ENCODE data around the gene CNN1.
"Not testable (repeated sequence)": the region's sequence is repeated elsewhere in the genome, so short reads cannot be mapped to it uniquely, and the experiment has no call there.

The CNN1 gene

DNA sequence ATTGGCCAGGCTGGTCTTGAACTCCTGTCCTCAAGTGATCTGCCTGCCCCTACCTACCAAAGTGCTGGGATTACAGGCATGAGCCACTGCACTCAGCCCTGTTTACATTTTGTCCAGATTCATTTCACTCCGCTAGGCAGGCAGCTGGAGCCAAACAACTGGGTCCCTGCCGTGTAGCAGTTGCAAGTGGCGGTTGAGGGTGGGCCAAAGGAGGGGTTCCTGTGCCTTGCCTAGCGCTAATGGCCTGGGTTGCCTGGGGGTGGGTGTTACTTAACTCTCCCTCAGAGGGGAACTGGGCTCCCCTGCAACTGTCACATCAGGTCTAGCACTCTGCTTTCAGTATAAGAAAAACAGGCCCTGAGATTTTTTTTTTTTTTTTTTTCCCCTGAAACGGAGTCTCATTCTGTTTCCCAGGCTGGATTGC is 31.4 kb downstream of the CNN1 start:
- 92% methylated on average over 2 of the region's 5 CpGs; no CpG with 5 or more reads in 1 of the 2 experiments for WGBS, 2 experiments (ENCODE audit: insufficient coverage in 2 of 2)
- no peak overlapping the region for H3K27ac ChIP-seq (ENCODE audit: low read depth, low read length, severe bottlenecking)

GRCh38 chr19:11573354-11573753 is 34.7 kb downstream of the CNN1 start:
- H3K36me3 ChIP-seq (ENCODE audit: control insufficient read depth, insufficient read depth, low read length); H3K4me1 ChIP-seq (ENCODE audit: control insufficient read depth, insufficient read depth, low read length, poor library complexity, severe bottlenecking); H3K27ac ChIP-seq (ENCODE audit: low read depth, low read length, severe bottlenecking); H3K9me3 ChIP-seq (ENCODE audit: control insufficient read depth, low read length); H3K4me3 ChIP-seq (ENCODE audit: extremely low read depth, insufficient read depth, low read length, poor library complexity, severe bottlenecking): not testable (repeated sequence)
- WGBS, 2 experiments (ENCODE audit: insufficient coverage in 2 of 2) = 92 to 95% methylated on average over 3 to 4 of the region's 6 CpGs

More for the DNA sequence above, 31.4 kb downstream of the CNN1 start:
- Histone ChIP-seq H3K9me3 (ENCODE audit: control insufficient read depth, low read length) (no peaks in the 10 kb centered on the region), H3K4me3 (ENCODE audit: extremely low read depth, insufficient read depth, low read length, poor library complexity, severe bottlenecking) (no peak overlapping the region), H3K4me1 (ENCODE audit: control insufficient read depth, insufficient read depth, low read length, poor library complexity, severe bottlenecking) (no peaks in the 10 kb centered on the region), H3K36me3 (ENCODE audit: control insufficient read depth, insufficient read depth, low read length) (no peaks in the 10 kb centered on the region)

GRCh38 chr19:11573763-11574162 is 35.1 kb downstream of the CNN1 start:
- not testable (repeated sequence) for H3K4me1 ChIP-seq (ENCODE audit: control insufficient read depth, insufficient read depth, low read length, poor library complexity, severe bottlenecking); H3K36me3 ChIP-seq (ENCODE audit: control insufficient read depth, insufficient read depth, low read length); H3K27ac ChIP-seq (ENCODE audit: low read depth, low read length, severe bottlenecking); H3K4me3 ChIP-seq (ENCODE audit: extremely low read depth, insufficient read depth, low read length, poor library complexity, severe bottlenecking); H3K9me3 ChIP-seq (ENCODE audit: control insufficient read depth, low read length)
- 69 to 79% methylated on average over 3 to 4 of the region's 4 CpGs for WGBS, 2 experiments (ENCODE audit: insufficient coverage in 2 of 2)

DNA sequence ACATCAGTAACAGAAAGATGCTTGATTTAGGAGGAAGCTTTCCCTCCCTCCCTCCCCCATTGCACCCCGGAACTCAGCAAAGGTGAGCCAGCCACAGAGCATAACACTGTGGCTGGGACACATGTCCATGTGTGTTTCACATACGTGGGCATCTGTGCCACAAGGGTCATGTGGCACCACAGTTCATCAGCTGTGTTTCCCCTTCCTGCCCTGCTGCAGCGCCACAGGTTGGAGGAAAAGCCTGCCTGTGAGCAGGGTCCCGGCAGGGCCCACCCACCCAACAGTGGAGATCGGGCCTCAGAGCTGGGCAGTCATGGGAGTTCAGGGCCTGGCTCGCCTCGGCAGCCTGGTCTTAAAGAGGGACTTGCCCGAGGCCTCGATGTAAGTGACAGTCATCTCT is 36.0 kb downstream of the CNN1 start:
- Histone ChIP-seq H3K9me3 (ENCODE audit: control insufficient read depth, low read length) (no peaks in the 10 kb centered on the region), H3K36me3 (ENCODE audit: control insufficient read depth, insufficient read depth, low read length) (no peaks in the 10 kb centered on the region), H3K4me3 (ENCODE audit: extremely low read depth, insufficient read depth, low read length, poor library complexity, severe bottlenecking) (no peak overlapping the region), H3K27ac (ENCODE audit: low read depth, low read length, severe bottlenecking) (no peak overlapping the region), H3K4me1 (ENCODE audit: control insufficient read depth, insufficient read depth, low read length, poor library complexity, severe bottlenecking) (no peaks in the 10 kb centered on the region)
- 95 to 98% methylated on average over 9 of the region's 9 CpGs for WGBS, 2 experiments (ENCODE audit: insufficient coverage in 2 of 2)

GRCh38 chr19:11576227-11576626 is 37.6 kb downstream of the CNN1 start:
- 82 to 89% methylated on average over 13 to 15 of the region's 15 CpGs for WGBS, 2 experiments (ENCODE audit: insufficient coverage in 2 of 2)
- no peaks in the 10 kb centered on the region for H3K9me3 ChIP-seq (ENCODE audit: control insufficient read depth, low read length)
- H3K4me3 ChIP-seq (ENCODE audit: extremely low read depth, insufficient read depth, low read length, poor library complexity, severe bottlenecking) = no peak overlapping the region
- H3K36me3 ChIP-seq (ENCODE audit: control insufficient read depth, insufficient read depth, low read length) = no peaks in the 10 kb centered on the region
- H3K4me1 ChIP-seq (ENCODE audit: control insufficient read depth, insufficient read depth, low read length, poor library complexity, severe bottlenecking) = no peaks in the 10 kb centered on the region
- H3K27ac ChIP-seq (ENCODE audit: low read depth, low read length, severe bottlenecking) = no peak overlapping the region

DNA sequence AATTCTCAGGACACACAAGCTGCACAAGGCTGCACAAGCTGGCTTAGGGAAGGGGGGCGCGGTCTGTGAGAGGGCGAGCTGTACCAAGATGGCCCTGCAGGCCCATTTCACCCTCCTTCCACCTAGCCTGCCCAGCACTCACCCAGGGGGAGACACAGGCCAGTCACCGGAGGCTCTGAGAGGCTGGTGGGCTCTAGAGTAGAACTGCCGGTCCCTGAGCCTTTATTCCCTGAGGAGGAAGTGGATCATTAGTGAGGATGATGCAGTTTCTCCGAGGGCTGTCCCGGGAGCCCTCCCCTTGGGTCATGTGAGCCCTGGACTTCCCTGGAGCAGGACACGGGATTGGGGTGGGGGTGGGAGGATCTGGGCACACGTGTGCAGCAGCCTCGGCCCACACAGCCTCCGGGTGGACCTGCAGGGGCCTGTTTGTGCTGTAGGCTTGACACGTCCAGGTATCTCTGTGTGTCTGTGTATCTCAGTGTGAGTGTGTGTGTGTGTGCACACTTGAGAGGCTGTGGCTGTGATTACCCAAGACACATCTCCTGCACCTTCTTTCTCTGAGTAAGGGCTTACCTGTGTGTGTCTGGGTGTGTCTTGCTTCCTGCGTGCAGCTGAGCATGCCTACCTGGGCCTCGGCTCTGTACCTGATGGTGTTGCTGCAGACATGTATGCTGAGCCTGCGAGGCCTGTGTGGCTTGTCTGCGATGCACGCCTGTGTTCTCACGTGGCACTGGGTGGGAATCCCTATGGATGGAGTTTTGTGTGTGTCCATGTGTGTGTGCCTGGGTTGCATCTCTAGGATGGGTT is 39.0 kb downstream of the CNN1 start, which contains the start of gene ACP5:
Gene ACP5, minus strand, starts transcription at position 195 of the 807 bp plus-strand sequence. CDS start 328 bp downstream, outside the sequence.
- 82 to 84% methylated on average over 11 to 12 of the region's 18 CpGs for WGBS, 2 experiments (ENCODE audit: insufficient coverage in 2 of 2)
- no peaks in the 10 kb centered on the region for H3K36me3 ChIP-seq (ENCODE audit: control insufficient read depth, insufficient read depth, low read length)
- H3K27ac ChIP-seq (ENCODE audit: low read depth, low read length, severe bottlenecking) = no peak within 1 kb of the TSS
- H3K4me1 ChIP-seq (ENCODE audit: control insufficient read depth, insufficient read depth, low read length, poor library complexity, severe bottlenecking) = no peaks in the 10 kb centered on the region
- H3K9me3 ChIP-seq (ENCODE audit: control insufficient read depth, low read length) = no peaks in the 10 kb centered on the region
- no peak within 1 kb of the TSS for H3K4me3 ChIP-seq (ENCODE audit: extremely low read depth, insufficient read depth, low read length, poor library complexity, severe bottlenecking)

DNA sequence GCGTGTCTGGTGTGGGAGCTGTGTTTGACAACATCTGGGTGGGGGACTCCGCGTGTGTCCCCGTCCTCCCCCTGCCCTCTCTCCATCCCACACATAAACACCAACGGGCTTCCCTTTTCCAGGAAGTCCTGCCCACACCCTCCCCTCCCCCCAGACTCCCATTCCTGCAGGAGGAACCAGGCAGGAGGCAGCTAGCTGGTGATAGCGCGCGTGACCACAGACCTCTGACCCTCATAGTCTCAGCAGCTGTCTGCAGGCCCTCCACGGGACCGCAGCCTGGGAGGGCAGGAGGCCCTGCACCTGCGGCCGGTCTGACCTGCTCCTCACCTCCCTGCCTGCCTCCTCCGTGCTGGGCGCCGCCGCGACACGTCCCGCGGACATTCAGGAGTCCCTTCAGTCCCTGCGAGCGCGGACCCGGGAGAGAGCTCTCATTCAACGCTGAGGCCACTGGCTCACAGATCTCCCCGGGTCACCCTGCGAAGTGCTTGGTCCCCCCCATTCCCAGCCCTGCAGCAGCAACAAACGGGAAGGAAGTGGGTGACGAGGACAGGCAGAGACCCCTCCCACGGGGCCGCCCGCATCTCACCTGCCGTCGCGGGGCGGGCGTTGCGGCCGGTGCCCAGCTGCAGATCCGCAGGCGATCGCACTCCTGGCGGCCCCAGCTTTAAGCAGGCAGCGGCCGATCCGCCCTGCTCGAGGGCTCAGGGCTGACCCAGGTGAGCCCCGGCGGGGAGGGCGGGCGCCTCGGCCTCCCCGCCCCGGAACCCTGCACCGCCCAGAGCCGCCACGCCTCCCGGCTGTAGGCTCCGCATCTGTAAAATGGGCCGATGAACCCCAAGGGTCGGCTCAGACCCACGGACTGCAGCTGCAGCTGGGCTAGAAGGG is 39.8 kb downstream of the CNN1 start:
- 89 to 92% methylated on average over 53 to 56 of the region's 62 CpGs for WGBS, 2 experiments (ENCODE audit: insufficient coverage in 2 of 2)
- Histone ChIP-seq H3K36me3 (ENCODE audit: control insufficient read depth, insufficient read depth, low read length) (no peaks in the 10 kb centered on the region), H3K4me3 (ENCODE audit: extremely low read depth, insufficient read depth, low read length, poor library complexity, severe bottlenecking) (no peak overlapping the region), H3K27ac (ENCODE audit: low read depth, low read length, severe bottlenecking) (no peak overlapping the region), H3K9me3 (ENCODE audit: control insufficient read depth, low read length) (no peaks in the 10 kb centered on the region), H3K4me1 (ENCODE audit: control insufficient read depth, insufficient read depth, low read length, poor library complexity, severe bottlenecking) (no peaks in the 10 kb centered on the region)

DNA sequence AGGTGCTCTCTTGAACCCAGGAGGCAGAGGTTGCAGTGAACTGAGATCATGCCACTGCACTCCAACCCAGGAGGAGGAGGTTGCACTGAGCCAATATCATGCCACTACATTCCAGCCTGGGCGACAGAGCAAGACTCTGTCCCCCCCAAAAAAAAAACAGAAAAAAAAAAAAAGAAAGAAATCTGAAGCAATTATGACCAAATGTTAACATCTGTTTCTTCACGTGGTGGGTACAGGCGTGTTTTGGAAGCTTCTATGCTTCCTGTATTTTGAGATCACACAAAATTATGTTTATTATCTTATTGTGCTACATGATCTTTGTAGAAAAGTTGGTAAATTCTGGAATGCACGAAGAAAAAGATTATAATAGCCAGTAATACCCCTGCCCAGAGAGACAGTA is 41.5 kb downstream of the CNN1 start:
- no peaks in the 10 kb centered on the region for H3K36me3 ChIP-seq (ENCODE audit: control insufficient read depth, insufficient read depth, low read length)
- no peak overlapping the region for H3K4me3 ChIP-seq (ENCODE audit: extremely low read depth, insufficient read depth, low read length, poor library complexity, severe bottlenecking)
- H3K9me3 ChIP-seq (ENCODE audit: control insufficient read depth, low read length) = no peaks in the 10 kb centered on the region
- H3K27ac ChIP-seq (ENCODE audit: low read depth, low read length, severe bottlenecking) = no peak overlapping the region
- H3K4me1 ChIP-seq (ENCODE audit: control insufficient read depth, insufficient read depth, low read length, poor library complexity, severe bottlenecking) = no peaks in the 10 kb centered on the region
- WGBS, 2 experiments (ENCODE audit: insufficient coverage in 2 of 2) = no CpG with 5 or more reads among the region's 4 CpGs

DNA sequence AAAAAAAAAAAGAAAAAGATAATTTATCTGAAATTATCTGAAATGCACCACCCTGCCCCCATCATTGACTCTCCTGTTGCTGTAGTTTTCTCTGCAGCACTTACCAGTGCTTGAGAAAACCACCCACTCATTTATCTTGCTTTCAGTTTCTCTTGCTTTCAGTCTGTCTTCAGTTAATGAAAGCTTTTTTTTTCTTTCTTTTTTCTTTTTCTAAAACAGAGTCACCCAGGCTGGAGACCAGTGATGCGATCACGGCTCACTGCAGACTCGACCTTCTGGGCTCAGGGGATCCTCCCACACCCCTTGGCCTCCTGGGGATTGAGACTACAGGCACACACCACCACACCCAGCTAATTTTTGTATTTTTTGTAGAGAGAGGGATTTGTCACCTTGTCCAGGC is 43.1 kb downstream of the CNN1 start:
- Histone ChIP-seq H3K4me1 (ENCODE audit: control insufficient read depth, insufficient read depth, low read length, poor library complexity, severe bottlenecking) (no peaks in the 10 kb centered on the region), H3K4me3 (ENCODE audit: extremely low read depth, insufficient read depth, low read length, poor library complexity, severe bottlenecking) (no peak overlapping the region), H3K36me3 (ENCODE audit: control insufficient read depth, insufficient read depth, low read length) (no peaks in the 10 kb centered on the region), H3K9me3 (ENCODE audit: control insufficient read depth, low read length) (no peaks in the 10 kb centered on the region), H3K27ac (ENCODE audit: low read depth, low read length, severe bottlenecking) (no peak overlapping the region)
- no CpG with 5 or more reads among the region's 3 CpGs for WGBS, 2 experiments (ENCODE audit: insufficient coverage in 2 of 2)

- Histone ChIP-seq H3K36me3 (ENCODE audit: control insufficient read depth, insufficient read depth, low read length) (no peaks in the 10 kb centered on the region), H3K4me1 (ENCODE audit: control insufficient read depth, insufficient read depth, low read length, poor library complexity, severe bottlenecking) (no peaks in the 10 kb centered on the region), H3K27ac (ENCODE audit: low read depth, low read length, severe bottlenecking) (no peak overlapping the region), H3K9me3 (ENCODE audit: control insufficient read depth, low read length) (no peaks in the 10 kb centered on the region), H3K4me3 (ENCODE audit: extremely low read depth, insufficient read depth, low read length, poor library complexity, severe bottlenecking) (no peak overlapping the region)
- WGBS, 2 experiments (ENCODE audit: insufficient coverage in 2 of 2) = 83 to 89% methylated on average over 4 of the region's 6 CpGs
Measured at GRCh38 chr19:11586331-11586730, 47.7 kb downstream of the CNN1 start.
